HG03378 (cell line): ENCODE measurements around the gene SGF29.
A peak's percentile ranks its signal among the peaks of the same experiment; 100 is the strongest.
"Not testable (repeated sequence)": the region's sequence is repeated elsewhere in the genome, so short reads cannot be mapped to it uniquely, and the experiment has no call there.

Experiments used
- ATAC-seq: cut with Tn5 transposase; IDR thresholded peaks from one replicate; pipeline ENCODE4 v1.9.1; 2021; ENCODE audit warnings: mild to moderate bottlenecking, moderate library complexity; ENCODE audit not compliant: unreplicated experiment

The SGF29 gene

GRCh38 chr16:28592979-28593553 is 39.3 kb downstream of the SGF29 start:
- no peak for ATAC-seq

- not testable (repeated sequence) for ATAC-seq
Measured at GRCh38 chr16:28595451-28595850, 41.7 kb downstream of the SGF29 start.

GRCh38 chr16:28596115-28596630 is 42.5 kb downstream of the SGF29 start:
- no peak for ATAC-seq

- ATAC-seq = no peak
Measured at GRCh38 chr16:28596840-28597691, 43.3 kb downstream of the SGF29 start, which contains the start of gene SULT1A2. TSS of gene SULT1A2 (minus strand) at chr16:28597050. CDS start at chr16:28595930, 1,120 bp downstream.

GRCh38 chr16:28597692-28598261 is 44.1 kb downstream of the SGF29 start:
- ATAC-seq = no peak

- peak; percentile 66 for ATAC-seq
Measured at GRCh38 chr16:28599377-28600285, 45.9 kb downstream of the SGF29 start.

- ATAC-seq = not testable (repeated sequence)
Measured at GRCh38 chr16:28600965-28601364, 47.2 kb downstream of the SGF29 start.

- ATAC-seq = not testable (repeated sequence)
Measured at GRCh38 chr16:28601589-28601988, 47.9 kb downstream of the SGF29 start.

GRCh38 chr16:28602062-28602461 is 48.3 kb downstream of the SGF29 start:
- ATAC-seq = not testable (repeated sequence)

- no peak for ATAC-seq
Measured at GRCh38 chr16:28602529-28602928, 48.8 kb downstream of the SGF29 start.

- ATAC-seq = no peak
Measured at GRCh38 chr16:28603381-28604185, 49.9 kb downstream of the SGF29 start.

GRCh38 chr16:28604186-28604565 is 50.5 kb downstream of the SGF29 start:
- no peak for ATAC-seq

GRCh38 chr16:28606291-28607115 is 52.8 kb downstream of the SGF29 start:
- no peak for ATAC-seq

- ATAC-seq = no peak
Measured at GRCh38 chr16:28607116-28607623, 53.5 kb downstream of the SGF29 start.

- not testable (repeated sequence) for ATAC-seq
Measured at GRCh38 chr16:28607681-28608495, 54.2 kb downstream of the SGF29 start.

- not testable (repeated sequence) for ATAC-seq
Measured at GRCh38 chr16:28608496-28608808, 54.7 kb downstream of the SGF29 start.

- ATAC-seq = not testable (repeated sequence)
Measured at GRCh38 chr16:28608867-28609596, 55.3 kb downstream of the SGF29 start.
